GM12878 (cell line): ENCODE results near the gene KAZN.

Experiments used
- ATF2 ChIP-seq: IDR thresholded peaks from 2 replicates; pipeline ENCODE4 v1.6.1; 2012; ENCODE audit warnings: low read length, inconsistent platforms
- CEBPZ ChIP-seq: fragments of 150-350 bp; IDR thresholded peaks from 2 replicates; pipeline ENCODE4 v1.6.1; 2016; ENCODE audit warnings: low read depth, low read length
- EP300 ChIP-seq, 2 experiments: fragments of 150-350 bp in 1 of 2; IDR thresholded peaks; 2 replicates each; pipeline ENCODE4 v1.6.1; 2011 to 2012; ENCODE audit warnings: low read depth in 2 of 2, low read length in 2 of 2, borderline replicate concordance in 1 of 2, improper control_type of control experiment in 1 of 2, inconsistent platforms in 1 of 2; ENCODE audit not compliant: control insufficient read depth in 1 of 2
- IKZF2 ChIP-seq, 2 experiments: fragments of 450-650 bp; IDR thresholded peaks; 2 replicates each; pipeline ENCODE4 v1.6.1; 2017; ENCODE audit warnings: mild to moderate bottlenecking in 2 of 2, moderate library complexity in 2 of 2
- JUNB ChIP-seq: IDR thresholded peaks from 2 replicates; pipeline ENCODE4 v1.6.1; 2016; ENCODE audit warnings: antibody characterized with exemption, mild to moderate bottlenecking
- MAX ChIP-seq: IDR thresholded peaks from 2 replicates; pipeline ENCODE4 v1.6.1; 2012; ENCODE audit warnings: low read depth, low read length, improper control_type of control experiment
- POLR2A ChIP-seq: IDR thresholded peaks from 2 replicates; pipeline ENCODE4 v1.6.1; 2011; ENCODE audit warnings: low read depth, mild to moderate bottlenecking, low read length
- REST ChIP-seq: IDR thresholded peaks from 2 replicates; pipeline ENCODE4 v1.6.1; 2012; ENCODE audit warnings: mild to moderate bottlenecking, low read depth, low read length
- SMC3 ChIP-seq: IDR thresholded peaks from 2 replicates; pipeline ENCODE4 v1.6.1; 2011; ENCODE audit warnings: low read length, improper control_type of control experiment, borderline replicate concordance
- TAF1 ChIP-seq: IDR thresholded peaks from 2 replicates; pipeline ENCODE4 v1.6.1; 2011; ENCODE audit warnings: mild to moderate bottlenecking, low read depth, low read length, borderline replicate concordance
- USF1 ChIP-seq: IDR thresholded peaks from 2 replicates; pipeline ENCODE4 v1.6.1; 2011; ENCODE audit warnings: borderline replicate concordance, low read depth, mild to moderate bottlenecking, moderate library complexity, mixed read lengths, low read length; ENCODE audit not compliant: insufficient read depth; ENCODE audit errors: extremely low read length
- YY1 ChIP-seq: IDR thresholded peaks from 2 replicates; pipeline ENCODE4 v1.6.1; 2011; ENCODE audit warnings: low read depth, mild to moderate bottlenecking, low read length
- ZBTB33 ChIP-seq: fragments of 450-650 bp; IDR thresholded peaks from 2 replicates; pipeline ENCODE4 v1.6.1; 2017; ENCODE audit warnings: mild to moderate bottlenecking
- ZNF592 ChIP-seq: fragments of 450-650 bp; IDR thresholded peaks from 2 replicates; pipeline ENCODE4 v1.6.1; 2017; ENCODE audit warnings: mild to moderate bottlenecking, moderate library complexity

- no peak for TF ChIP-seq ZBTB33
- TF ChIP-seq MAX = no peak
- no peak for TF ChIP-seq YY1
- no peak for TF ChIP-seq REST
- no peak for TF ChIP-seq IKZF2 (IDR thresholded peaks at IDR 0.05)
- TF ChIP-seq POLR2A = no peak
- TF ChIP-seq SMC3 = no peak
- no peak for TF ChIP-seq TAF1
- TF ChIP-seq CEBPZ = no peak
- TF ChIP-seq USF1 = no peak
- no peak for TF ChIP-seq EP300 (IDR thresholded peaks at IDR 0.05; ENCODE audit: borderline replicate concordance in 1 of 2, control insufficient read depth in 1 of 2, low read depth in 2 of 2, low read length in 2 of 2)
- no peak for TF ChIP-seq ZNF592
- no peak for TF ChIP-seq ATF2
- no peak for TF ChIP-seq JUNB
Observed at GRCh38 chr1:14718476-14718875, 120.0 kb downstream of the KAZN start.
